Transverse colon (tissue), 4 donors: ENCODE data around the gene CNNM3.

Source experiments
- CTCF ChIP-seq, 5 experiments: fragments of 200-600 bp in 3 of 5; fragments of 450-650 bp in 2 of 5; sonication (generic) in 3 of 5; IDR thresholded peaks; 1 replicate in 2 of 5; 2 replicates in 3 of 5; pipeline ENCODE4 v1.5.1; 2016 to 2017; ENCODE audit warnings: antibody characterized with exemption in 5 of 5, inconsistent platforms in 3 of 5, mild to moderate bottlenecking in 2 of 5, moderate library complexity in 1 of 5
- POLR2A ChIP-seq: fragments of 450-650 bp; IDR thresholded peaks from one replicate; pipeline ENCODE4 v1.6.1; 2016; ENCODE audit warnings: antibody characterized with exemption, mild to moderate bottlenecking, moderate library complexity
- POLR2AphosphoS5 ChIP-seq, 3 donors: sonication (generic); formaldehyde crosslinking; IDR thresholded peaks; one replicate each; pipeline ENCODE4 v1.6.1; 2016; ENCODE audit warnings: antibody characterized with exemption in 3 of 3

- no peak for TF ChIP-seq POLR2A
- TF ChIP-seq CTCF (IDR thresholded peaks at IDR 0.05) = no peak
- no peak for TF ChIP-seq POLR2AphosphoS5 (IDR thresholded peaks at IDR 0.05)
Measured at GRCh38 chr2:96847586-96847985, 31.5 kb downstream of the CNNM3 start.
